GM19438 (cell line): ENCODE results near the gene ZAP70.
A peak's percentile ranks its signal among the peaks of the same experiment; 100 is the strongest.
"Not testable (repeated sequence)": the region's sequence is repeated elsewhere in the genome, so short reads cannot be mapped to it uniquely, and the experiment has no call there.

Experiments used
- ATAC-seq: cut with Tn5 transposase; IDR thresholded peaks from one replicate; pipeline ENCODE4 v1.9.1; 2021; ENCODE audit warnings: low read depth; ENCODE audit not compliant: unreplicated experiment

ZAP70 gene

GRCh38 chr2:97713296-97714083 is at the start of gene ZAP70:
Gene ZAP70, plus strand, starts transcription at chr2:97713576. Its CDS starts 10,461 bp downstream, at chr2:97724037.
- ATAC-seq, result no peak

- no peak for ATAC-seq
These were observed 49.8 kb upstream of the ZAP70 start for GRCh38 chr2:97663626-97663961.

DNA sequence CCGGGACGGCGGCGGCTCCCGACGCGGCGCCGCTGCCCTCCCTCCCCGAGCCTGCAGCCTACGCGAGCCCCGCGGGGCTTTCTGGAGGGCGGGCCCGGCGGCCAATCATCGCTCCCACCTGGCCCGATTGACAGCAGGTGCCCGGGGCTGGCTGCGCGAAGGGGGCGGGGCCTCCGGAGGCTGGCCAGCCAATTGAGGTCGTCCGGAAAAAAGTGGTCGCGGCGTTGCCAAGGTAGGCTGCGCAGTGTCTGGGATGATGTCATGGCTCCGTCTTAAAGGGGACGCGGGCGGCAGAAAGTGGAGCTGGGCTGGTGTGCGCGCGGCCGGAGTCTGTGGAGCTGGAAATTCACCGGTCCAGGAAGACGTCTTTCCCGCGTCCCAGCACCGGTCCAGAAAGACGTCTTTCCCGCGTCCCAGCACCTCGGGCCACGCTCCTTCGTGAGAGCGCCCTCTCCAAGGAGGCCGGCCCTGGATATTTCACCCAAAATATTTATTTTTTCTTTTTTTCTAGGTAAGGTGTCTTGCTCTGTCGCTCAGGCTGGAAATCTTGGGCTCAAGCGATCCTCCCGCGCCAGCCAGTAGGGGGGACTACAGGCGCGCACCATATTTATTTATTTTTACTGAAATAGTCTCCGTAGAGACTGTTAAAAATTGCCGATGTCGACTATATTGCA is 49.3 kb upstream of the ZAP70 start, which contains the start of gene ACTR1B:
ACTR1B (minus strand) TSS at position 83 of the 674 bp plus-strand sequence. CDS start 154 bp downstream, outside the sequence.
- peak; percentile 85 for ATAC-seq

- no peak for ATAC-seq
These were observed 48.8 kb upstream of the ZAP70 start for GRCh38 chr2:97664636-97664970.

GRCh38 chr2:97669448-97669847 is 43.9 kb upstream of the ZAP70 start, which contains the start of gene C2orf92:
Gene C2orf92, plus strand, starts transcription at chr2:97669713. Its CDS starts 76 bp downstream, at chr2:97669789.
- no peak for ATAC-seq

GRCh38 chr2:97670471-97670870 is 42.9 kb upstream of the ZAP70 start:
- ATAC-seq, result no peak

GRCh38 chr2:97671526-97671925 is 41.9 kb upstream of the ZAP70 start:
- no peak for ATAC-seq

DNA sequence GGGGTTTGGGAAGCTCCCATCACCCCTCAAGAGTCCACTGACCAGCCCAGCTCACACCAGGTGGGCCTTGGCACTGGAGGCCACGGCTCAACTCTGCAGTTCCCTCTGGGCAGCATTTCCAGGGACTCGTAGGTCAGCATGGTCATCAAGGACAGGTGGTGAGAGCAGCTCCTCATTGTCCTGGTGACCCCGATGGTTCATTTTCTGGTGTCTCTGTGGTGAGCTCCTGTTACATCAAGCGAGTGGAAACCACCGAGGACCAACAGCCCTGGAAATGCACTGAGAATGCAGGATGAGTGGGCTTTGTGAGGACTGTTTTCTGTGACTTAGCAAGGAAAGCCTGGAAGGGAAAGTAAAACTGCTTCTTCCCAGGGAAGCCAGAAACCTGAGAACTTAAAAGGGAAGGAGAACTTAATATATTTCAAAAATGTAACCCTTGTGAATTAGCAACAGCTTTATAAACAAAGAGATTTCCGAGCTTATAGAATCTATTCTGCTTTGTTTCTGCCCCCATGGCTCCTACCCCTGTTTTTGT is 40.7 kb upstream of the ZAP70 start:
- not testable (repeated sequence) for ATAC-seq

GRCh38 chr2:97673182-97673914 is 40.0 kb upstream of the ZAP70 start:
- ATAC-seq, result no peak

- ATAC-seq, result no peak
These were observed 39.5 kb upstream of the ZAP70 start for GRCh38 chr2:97673915-97674283.

- ATAC-seq, result no peak
These were observed 37.8 kb upstream of the ZAP70 start for GRCh38 chr2:97675430-97676113.

- no peak for ATAC-seq
These were observed 36.8 kb upstream of the ZAP70 start for GRCh38 chr2:97676620-97677019.

- no peak for ATAC-seq
These were observed 35.9 kb upstream of the ZAP70 start for GRCh38 chr2:97677480-97677879.

DNA sequence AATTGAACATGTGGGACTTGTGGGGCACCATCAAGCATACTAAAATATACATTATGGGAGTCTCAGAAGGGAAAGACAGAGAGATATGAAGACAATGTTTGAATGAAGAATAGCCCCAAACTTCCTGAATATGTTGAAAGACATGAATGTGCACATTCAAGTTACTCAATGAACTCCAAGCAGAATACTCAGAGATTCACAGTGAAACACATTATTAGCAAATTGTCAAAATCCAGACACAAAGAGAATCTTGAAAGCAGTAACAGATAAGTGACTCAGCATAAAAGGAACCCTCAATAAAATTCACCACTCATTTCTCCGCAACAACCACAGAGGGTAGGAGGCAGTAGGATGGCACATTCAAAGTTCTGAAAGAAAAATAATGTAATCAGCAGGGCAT is 35.1 kb upstream of the ZAP70 start:
- ATAC-seq, result no peak

DNA sequence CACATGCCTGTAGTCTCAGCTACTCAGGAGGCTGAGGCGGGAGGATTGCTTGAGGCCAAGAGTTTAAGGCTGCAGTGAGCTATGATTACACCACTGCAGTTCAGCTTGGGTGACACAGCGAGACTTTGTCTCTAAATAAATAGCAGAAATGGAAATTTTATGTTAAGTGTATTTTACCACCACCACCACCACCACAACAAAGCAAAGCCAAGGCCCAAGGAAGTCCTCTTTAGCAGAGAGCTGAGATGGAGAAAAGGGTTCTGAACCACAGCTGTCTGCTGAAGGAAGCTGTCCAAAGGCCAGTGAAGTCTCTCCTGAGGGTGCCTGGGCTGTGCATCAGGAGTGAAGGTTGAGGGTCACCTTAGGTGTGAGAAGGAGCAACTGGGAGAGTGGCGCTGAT is 26.1 kb upstream of the ZAP70 start:
- not testable (repeated sequence) for ATAC-seq

DNA sequence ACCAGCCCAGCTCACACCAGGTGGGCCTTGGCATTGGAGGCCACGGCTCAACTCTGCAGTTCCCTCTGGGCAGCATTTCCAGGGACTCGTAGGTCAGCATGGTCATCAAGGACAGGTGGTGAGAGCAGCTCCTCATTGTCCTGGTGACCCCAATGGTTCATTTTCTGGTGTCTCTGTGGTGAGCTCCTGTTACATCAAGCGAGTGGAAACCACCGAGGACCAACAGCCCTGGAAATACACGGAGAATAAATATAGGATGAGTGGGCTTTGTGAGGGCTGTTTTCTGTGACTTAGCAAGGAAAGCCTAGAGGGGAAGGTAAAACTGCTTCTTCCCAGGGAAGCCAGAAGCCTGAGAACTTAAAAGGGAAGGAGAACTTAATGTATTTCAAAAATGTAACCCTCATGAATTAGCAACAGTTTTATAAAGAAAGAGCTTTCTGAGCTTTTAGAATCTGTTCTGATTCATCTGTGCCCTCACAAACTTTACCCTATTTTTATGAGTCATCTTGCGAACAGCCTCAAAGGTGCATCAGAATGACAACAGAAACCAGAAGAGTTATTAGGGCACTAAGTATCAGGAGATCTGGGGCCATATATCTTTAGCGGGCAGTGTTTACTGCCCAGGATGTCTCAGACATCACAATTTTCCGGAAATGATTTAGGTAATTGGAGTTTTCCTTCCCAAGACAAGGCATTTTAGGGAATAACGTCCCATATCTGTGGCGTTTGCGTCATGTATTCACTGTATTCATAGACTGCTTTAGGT is 25.1 kb upstream of the ZAP70 start:
- no peak for ATAC-seq

DNA sequence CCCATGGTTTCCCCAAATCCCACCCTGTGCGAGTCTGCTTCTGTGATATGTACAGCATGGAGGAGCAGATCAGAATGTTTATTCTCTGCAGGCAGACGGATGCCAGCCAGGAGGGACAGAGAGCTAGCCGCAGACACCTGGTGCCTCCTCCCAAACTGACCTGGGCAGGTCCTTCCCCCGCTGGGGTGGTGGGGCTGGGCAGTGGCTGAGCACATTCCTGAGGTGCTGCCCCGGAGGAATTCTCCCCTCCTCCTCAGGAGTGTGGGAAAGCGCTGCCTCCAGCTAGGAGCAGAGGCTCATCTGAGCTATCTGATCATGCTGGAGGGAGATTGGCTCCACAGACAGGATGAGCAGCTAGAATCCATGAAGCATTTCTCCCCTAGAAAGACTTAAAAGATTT is 22.2 kb upstream of the ZAP70 start:
- no peak for ATAC-seq

- no peak for ATAC-seq
These were observed 19.9 kb upstream of the ZAP70 start for GRCh38 chr2:97693476-97693875.

- no peak for ATAC-seq
These were observed 17.6 kb upstream of the ZAP70 start for GRCh38 chr2:97695744-97696143.
